K562 (cell line): ENCODE data around the gene FEV. TPM values are rescaled to one million over a fixed set of nuclear protein-coding genes. Genes with fewer than 3 reads are reported as not detected.

Experiments used
- ATAC-seq: fragments of 200-7000 bp; cut with Tn5 transposase; 3 replicates; pipeline ENCODE4 v1.9.1; 2020; ENCODE audit warnings: moderate library complexity
- BruUV-seq: library from RNA; stranded (reverse); fragments of 400-500 nt; replicated peaks from 2 replicates; lab custom pipeline; 2021; lab: Mats Ljungman, UMichigan
- CTCF ChIA-PET: fragments of 300-600 bp; formaldehyde crosslinking; extraction: SDS; loops from one replicate; lab custom pipeline; 2021; ENCODE audit warnings: low intra/inter-chr PET ratio; lab: Yijun Ruan, JAX
- POLR2A ChIA-PET: fragments of 300-600, 350-650 bp; sonication (Branson Sonifier 250); formaldehyde crosslinking; extraction: SDS; loops from one replicate; lab custom pipeline; 2021; ENCODE audit warnings: antibody characterized with exemption, inconsistent platforms; lab: Yijun Ruan, JAX
- DNase-seq, 4 experiments: peaks; one replicate each; pipeline versions ENCODE4 v3.0.0 to v3.0.0-alpha.2; 2011 to 2018; ENCODE audit warnings: low spot score in 3 of 4, mixed read lengths in 3 of 4; ENCODE audit errors: extremely low read depth in 1 of 4
- FAIRE-seq: peaks from 2 replicates; lab custom pipeline; 2011; peaks lifted over from hg19 to GRCh38; lab: Jason Lieb, UNC
- H2AFZ ChIP-seq: 2 replicates; pipeline ENCODE4 v1.6.0; 2011; ENCODE audit warnings: low read depth, low read length, control low read depth, inconsistent platforms
- H3K27ac ChIP-seq: fragments of 200-600 bp; 3 replicates; pipeline ENCODE4 v1.8.0; 2011; ENCODE audit warnings: low read depth, mild to moderate bottlenecking, control low read depth, inconsistent platforms, low read length, moderate library complexity, mixed read lengths; ENCODE audit errors: extremely low read depth
- H3K27me3 ChIP-seq, 2 experiments: fragments of 300-600 bp in 1 of 2; 2 replicates in 1 of 2; 3 replicates in 1 of 2; pipeline versions ENCODE4 v1.6.0 to v1.8.0; 2011; ENCODE audit warnings: inconsistent platforms in 2 of 2, low read length in 2 of 2, mild to moderate bottlenecking in 1 of 2, mixed read lengths in 1 of 2, moderate library complexity in 1 of 2; ENCODE audit not compliant: control insufficient read depth in 2 of 2, insufficient read depth in 2 of 2
- H3K36me3 ChIP-seq: fragments of 300-600 bp; 3 replicates; pipeline ENCODE4 v1.8.0; 2011; ENCODE audit warnings: mild to moderate bottlenecking, low read length, inconsistent platforms; ENCODE audit not compliant: control insufficient read depth, insufficient read depth
- H3K4me1 ChIP-seq, 2 experiments: fragments of 200-600 bp in 1 of 2; replicated peaks in 1 of 2; 2 replicates in 1 of 2; 3 replicates in 1 of 2; pipeline versions ENCODE4 v1.5.1 to v1.8.0; 2011; ENCODE audit warnings: inconsistent platforms in 2 of 2, low read length in 2 of 2, mild to moderate bottlenecking in 1 of 2, mixed read lengths in 1 of 2, moderate library complexity in 1 of 2; ENCODE audit not compliant: control insufficient read depth in 2 of 2, insufficient read depth in 2 of 2
- H3K4me2 ChIP-seq: 2 replicates; pipeline ENCODE4 v1.6.1; 2011; ENCODE audit warnings: low read length, control low read depth, inconsistent platforms, mixed read lengths; ENCODE audit not compliant: insufficient read depth
- H3K4me3 ChIP-seq: fragments of 200-600 bp; sonication (generic), shearing (Covaris generic); 2 replicates; pipeline ENCODE4 v1.5.1; 2016; ENCODE audit warnings: control low read depth, inconsistent platforms
- H3K79me2 ChIP-seq: fragments of 200-600 bp; 3 replicates; pipeline ENCODE4 v1.8.0; 2011; ENCODE audit warnings: low read length, inconsistent platforms; ENCODE audit not compliant: control insufficient read depth, insufficient read depth
- H3K9ac ChIP-seq, 2 experiments: 2 replicates each; pipeline versions ENCODE4 v1.6.0 to v1.6.1; 2011; ENCODE audit warnings: low read depth in 2 of 2, low read length in 2 of 2, control low read depth in 1 of 2, inconsistent platforms in 1 of 2, mild to moderate bottlenecking in 1 of 2, mixed read lengths in 1 of 2; ENCODE audit not compliant: insufficient read depth in 1 of 2
- H3K9me1 ChIP-seq: one replicate; pipeline ENCODE4 v1.6.0; 2011; ENCODE audit warnings: inconsistent platforms, mild to moderate bottlenecking, low read length, moderate library complexity; ENCODE audit not compliant: control insufficient read depth, insufficient read depth
- H3K9me3 ChIP-seq: replicated peaks from 2 replicates; pipeline ENCODE4 v1.5.1; 2011; ENCODE audit warnings: low read depth, low read length, inconsistent platforms; ENCODE audit not compliant: control insufficient read depth, insufficient read depth
- H4K20me1 ChIP-seq: replicated peaks from 2 replicates; pipeline ENCODE4 v1.6.1; 2011; ENCODE audit warnings: low read length, inconsistent platforms, mixed read lengths; ENCODE audit not compliant: control insufficient read depth, insufficient read depth
- HMBOX1 ChIP-seq: sonication (generic); IDR thresholded peaks from 2 replicates; pipeline ENCODE4 v1.6.1; 2016
- MAFG ChIP-seq: fragments of 450-650 bp; conservative IDR thresholded peaks from 2 replicates; pipeline ENCODE4 v1.6.1; 2016; ENCODE audit warnings: missing genetic modification characterization, missing compliant biosample characterization
- NR2F6 ChIP-seq: fragments of 450-650 bp; formaldehyde crosslinking; IDR thresholded peaks from 2 replicates; pipeline ENCODE4 v1.4.0; 2020; ENCODE audit warnings: mild to moderate bottlenecking
- RAD21 ChIP-seq, 2 experiments: fragments of 250-450 bp in 1 of 2; fragments of 450-650 bp in 1 of 2; sonication (Bioruptor Pico) in 1 of 2; formaldehyde crosslinking in 1 of 2; IDR thresholded peaks in 1 of 2; conservative IDR thresholded peaks in 1 of 2; 2 replicates each; pipeline versions ENCODE4 v1.4.0 to v1.8.0; 2020 to 2022; ENCODE audit warnings: mild to moderate bottlenecking in 2 of 2, moderate library complexity in 1 of 2
- RB1 ChIP-seq: fragments of 450-650 bp; IDR thresholded peaks from 2 replicates; pipeline ENCODE4 v1.6.1; 2017; ENCODE audit warnings: low read depth, mild to moderate bottlenecking
- SAP30 ChIP-seq: fragments of 200-600 bp; sonication (generic); IDR thresholded peaks from 2 replicates; pipeline ENCODE4 v1.6.1; 2012; ENCODE audit warnings: borderline replicate concordance, low read depth, mild to moderate bottlenecking, moderate library complexity, low read length, control low read depth, inconsistent platforms; ENCODE audit not compliant: insufficient read depth, poor library complexity, severe bottlenecking
- USF1 ChIP-seq: sonication (generic); formaldehyde crosslinking; IDR thresholded peaks from 2 replicates; pipeline ENCODE4 v1.9.0; 2022; ENCODE audit warnings: mild to moderate bottlenecking, missing genetic modification reagents
- WHSC1 ChIP-seq: IDR thresholded peaks from one replicate; pipeline ENCODE4 v1.6.1; 2012; ENCODE audit warnings: low read length, control low read depth, inconsistent platforms
- ZC3H8 ChIP-seq: fragments of 450-650 bp; IDR thresholded peaks from 2 replicates; pipeline ENCODE4 v1.6.1; 2017
- ZNF512 ChIP-seq: IDR thresholded peaks from 2 replicates; pipeline ENCODE4 v1.6.1; 2016; ENCODE audit warnings: missing genetic modification characterization, missing compliant biosample characterization
- WGBS: fragments of 100-300 bp; shearing (Covaris generic); methylation state at CpG from one replicate; pipeline ENCODE4 v1.1.6; 2016; ENCODE audit warnings: low coverage, mixed read lengths; ENCODE audit not compliant: insufficient coverage; ENCODE audit errors: missing lambda C conversion rate; 5-methylcytosine and 5-hydroxymethylcytosine counted together
- in situ Hi-C: fragments of 300-500 bp; cut with MboI; formaldehyde crosslinking; loops from 4 replicates; pipeline ENCODE4 v1.15.0; 2018; ENCODE audit warnings: inconsistent platforms, mixed read lengths
- intact Hi-C: fragments of 100-400 bp; cut with micrococcal nuclease; formaldehyde crosslinking; loops from 2 replicates; pipeline ENCODE4 v1.14.2; 2022
- polyA plus RNA-seq, 8 experiments: library from polyadenylated mRNA; depleted of rRNA in 4 of 8; stranded (reverse) in 5 of 8; unstranded in 3 of 8; fragments of >200 nt; fragmentation: Nextera tagmentation in 2 of 8; fragmentation: Illumina TruSeq in 1 of 8; extraction: Ambion mirVana in 2 of 8; extraction: Trizol in 1 of 8; gene quantifications; 2 replicates each; pipeline versions ENCODE4 v1.2.1 to v1.2.3, GENCODE V29; 2011 to 2014; ENCODE audit warnings: inconsistent platforms in 1 of 8, missing spikeins in 1 of 8
- total RNA-seq, 7 experiments: library from RNA; depleted of rRNA in 6 of 7; stranded (reverse); fragments of >200 nt in 6 of 7; fragmentation: Illumina TruSeq in 2 of 7; extraction: Trizol in 2 of 7; gene quantifications; 2 replicates each; pipeline versions ENCODE4 v1.2.1 to v1.2.3, GENCODE V29; 2011 to 2021; ENCODE audit warnings: low replicate concordance in 1 of 7
- TF ChIP-seq, protein P1 (sequence below): fragments of 250-450 bp; sonication (Bioruptor Pico); IDR thresholded peaks from 2 replicates; pipeline ENCODE4 v1.8.0; 2022; ENCODE audit warnings: moderate library complexity, mild to moderate bottlenecking, inconsistent platforms

FEV gene
- total and polyA plus RNA-seq, 9 of the 15 experiments (the other 6 are each of a cell fraction or from before 2014, with no cell fraction given) = 0.08 to 1.6 (median 0.62) TPM; not detected in 1

GRCh38 chr2:218982586-218983262 lies 2.3 kb downstream of the FEV start:
- peaks cover 3 to 23% of the 10 kb centered on the region in 2 experiments; a peak in 3 of 5 replicates for H3K4me1 ChIP-seq
- DNase-seq = no peak
- H2AFZ ChIP-seq = no peak overlapping the region
- no peak for ATAC-seq
- no peaks in the 10 kb centered on the region for H3K9me1 ChIP-seq
- no peak for FAIRE-seq
- no peak overlapping the region for H3K27ac ChIP-seq
- WGBS = 39% methylated on average over 17 of the region's 28 CpGs
- CTCF ChIA-PET = no interaction called here
- in situ Hi-C loops = no loop called here
- no peaks in the 10 kb centered on the region for H3K79me2 ChIP-seq
- no TSS peak for BruUV-seq
- no peaks in the 10 kb centered on the region for H3K9me3 ChIP-seq
- no peak overlapping the region for H3K4me2 ChIP-seq
- intact Hi-C loops = no loop called here
- no peaks in the 10 kb centered on the region for H4K20me1 ChIP-seq
- H3K36me3 ChIP-seq = no peaks in the 10 kb centered on the region
- peaks cover 0 to 26% of the 10 kb centered on the region in 2 experiments; a peak in 2 of 5 replicates for H3K27me3 ChIP-seq
- H3K9ac ChIP-seq = no peak overlapping the region
- no peak overlapping the region for H3K4me3 ChIP-seq
- TF ChIP-seq USF1 (CRISPR knock-in tag) (no peak), SAP30 (no peak), ZNF512 (tag) (no peak), RAD21 (CRISPR knock-in tag; conservative IDR thresholded peaks at IDR 0.05 in 1 of 2, IDR thresholded peaks at IDR 0.05 in 1 of 2) (no peak), WHSC1 (no peak), HMBOX1 (no peak), RB1 (no peak), MAFG (tag) (no peak), ZC3H8 (no peak), NR2F6 (CRISPR knock-in tag) (no peak)
- TF ChIP-seq, protein P1, sequence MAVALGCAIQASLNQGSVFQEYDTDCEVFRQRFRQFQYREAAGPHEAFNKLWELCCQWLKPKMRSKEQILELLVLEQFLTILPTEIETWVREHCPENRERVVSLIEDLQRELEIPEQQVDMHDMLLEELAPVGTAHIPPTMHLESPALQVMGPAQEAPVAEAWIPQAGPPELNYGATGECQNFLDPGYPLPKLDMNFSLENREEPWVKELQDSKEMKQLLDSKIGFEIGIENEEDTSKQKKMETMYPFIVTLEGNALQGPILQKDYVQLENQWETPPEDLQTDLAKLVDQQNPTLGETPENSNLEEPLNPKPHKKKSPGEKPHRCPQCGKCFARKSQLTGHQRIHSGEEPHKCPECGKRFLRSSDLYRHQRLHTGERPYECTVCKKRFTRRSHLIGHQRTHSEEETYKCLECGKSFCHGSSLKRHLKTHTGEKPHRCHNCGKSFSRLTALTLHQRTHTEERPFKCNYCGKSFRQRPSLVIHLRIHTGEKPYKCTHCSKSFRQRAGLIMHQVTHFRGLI = no peak
- POLR2A ChIA-PET = no interaction called here
